NT2/D1 (cell line): ENCODE measurements around the gene IL17A.
"Not testable (repeated sequence)": the region's sequence is repeated elsewhere in the genome, so short reads cannot be mapped to it uniquely, and the experiment has no call there.

Experiments used
- DNase-seq: peaks from one replicate; pipeline ENCODE4 v3.0.0-alpha.2; 2011; ENCODE audit warnings: low read depth, low spot score
- H3K27me3 ChIP-seq: 2 replicates; pipeline ENCODE4 v1.6.0; 2011; ENCODE audit warnings: mild to moderate bottlenecking; ENCODE audit not compliant: insufficient read length, insufficient read depth
- H3K36me3 ChIP-seq: 2 replicates; pipeline ENCODE4 v1.6.1; 2011; ENCODE audit warnings: mild to moderate bottlenecking, low read length, mixed read lengths; ENCODE audit not compliant: insufficient read depth, insufficient read length
- H3K4me1 ChIP-seq: 2 replicates; pipeline ENCODE4 v1.5.1; 2011; ENCODE audit not compliant: insufficient read depth, insufficient read length
- H3K4me3 ChIP-seq: 2 replicates; pipeline ENCODE4 v1.5.1; 2011; ENCODE audit warnings: low read depth; ENCODE audit not compliant: insufficient read length
- H3K9ac ChIP-seq: 2 replicates; pipeline ENCODE4 v1.6.0; 2011; ENCODE audit warnings: low read depth; ENCODE audit not compliant: insufficient read length
- H3K9me3 ChIP-seq: 2 replicates; pipeline ENCODE4 v1.5.1; 2011; ENCODE audit warnings: mild to moderate bottlenecking, low read length; ENCODE audit not compliant: insufficient read depth
- SUZ12 ChIP-seq: IDR thresholded peaks from 2 replicates; pipeline ENCODE4 v1.6.1; 2011; ENCODE audit not compliant: insufficient read length, insufficient read depth; ENCODE audit errors: extremely low read depth
- YY1 ChIP-seq: IDR thresholded peaks from 2 replicates; pipeline ENCODE4 v1.6.1; 2011; ENCODE audit not compliant: insufficient read length, insufficient read depth
- ZNF274 ChIP-seq: IDR thresholded peaks from 2 replicates; pipeline ENCODE4 v1.6.1; 2011; ENCODE audit warnings: mild to moderate bottlenecking, low read depth, low read length

IL17A gene

GRCh38 chr6:52183131-52183713 is 3.0 kb upstream of the IL17A start:
- Histone ChIP-seq H3K9ac (no peak overlapping the region), H3K27me3 (no peaks in the 10 kb centered on the region), H3K4me1 (peaks cover 2% of the 10 kb centered on the region), H3K36me3 (no peaks in the 10 kb centered on the region), H3K4me3 (no peak overlapping the region), H3K9me3 (peaks cover 5% of the 10 kb centered on the region; the same call in 1 of the 2 replicates)
- TF ChIP-seq SUZ12 = no peak
- TF ChIP-seq ZNF274 = no peak
- no peak for TF ChIP-seq YY1
- DNase-seq = no peak

- no peaks in the 10 kb centered on the region for H3K36me3 ChIP-seq
- peaks cover 2% of the 10 kb centered on the region for H3K4me1 ChIP-seq
- H3K9ac ChIP-seq = no peak overlapping the region
- H3K27me3 ChIP-seq = no peaks in the 10 kb centered on the region
- TF ChIP-seq YY1 = no peak
- no peak for TF ChIP-seq ZNF274
- TF ChIP-seq SUZ12 = no peak
- no peak overlapping the region for H3K4me3 ChIP-seq
- peaks cover 5% of the 10 kb centered on the region for H3K9me3 ChIP-seq
- DNase-seq = no peak
Observed at GRCh38 chr6:52186480-52186879, 305 bp downstream of the IL17A start.

GRCh38 chr6:52187098-52187497 is 923 bp downstream of the IL17A start:
- Histone ChIP-seq H3K9ac (no peak overlapping the region), H3K4me3 (no peak overlapping the region), H3K36me3 (no peaks in the 10 kb centered on the region), H3K9me3 (peaks cover 5% of the 10 kb centered on the region), H3K27me3 (no peaks in the 10 kb centered on the region), H3K4me1 (peaks cover 2% of the 10 kb centered on the region)
- TF ChIP-seq SUZ12 (no peak), YY1 (no peak), ZNF274 (no peak)
- no peak for DNase-seq

- Histone ChIP-seq H3K27me3 (no peaks in the 10 kb centered on the region), H3K36me3 (no peaks in the 10 kb centered on the region), H3K4me1 (no peaks in the 10 kb centered on the region), H3K9me3 (no peaks in the 10 kb centered on the region; the same call in none of the 2 replicates), H3K4me3 (no peak overlapping the region), H3K9ac (no peak overlapping the region)
- DNase-seq = peak; percentile 20
- TF ChIP-seq SUZ12 (no peak), YY1 (no peak), ZNF274 (no peak)
Observed at GRCh38 chr6:52189974-52190373, 3.8 kb downstream of the IL17A start.

GRCh38 chr6:52190409-52190808 is 4.2 kb downstream of the IL17A start:
- H3K4me1 ChIP-seq = no peaks in the 10 kb centered on the region
- no peaks in the 10 kb centered on the region; the same call in none of the 2 replicates for H3K9me3 ChIP-seq
- no peaks in the 10 kb centered on the region for H3K27me3 ChIP-seq
- no peaks in the 10 kb centered on the region for H3K36me3 ChIP-seq
- no peak overlapping the region for H3K4me3 ChIP-seq
- no peak overlapping the region for H3K9ac ChIP-seq
- no peak for TF ChIP-seq ZNF274
- TF ChIP-seq SUZ12 = no peak
- TF ChIP-seq YY1 = no peak
- DNase-seq = no peak

DNA sequence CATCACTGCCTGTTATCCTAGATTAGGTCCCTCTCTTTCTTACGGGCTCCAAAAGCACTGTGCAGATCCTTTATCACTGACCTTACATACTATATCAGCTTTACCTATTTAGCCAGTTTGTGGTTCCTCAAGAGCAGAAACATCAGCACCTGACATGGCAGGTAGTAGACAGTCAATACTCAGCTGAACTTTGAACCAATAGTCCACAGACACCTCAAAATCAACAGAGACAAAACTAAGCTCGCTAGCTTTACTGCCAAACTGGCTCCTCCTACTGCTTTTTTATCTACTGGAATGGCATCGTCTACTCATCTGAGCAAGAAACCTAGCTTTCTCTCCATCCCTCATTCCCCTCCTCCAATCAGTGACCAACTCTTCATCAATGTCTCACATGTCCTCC is 5.6 kb downstream of the IL17A start:
- no peak overlapping the region for H3K4me3 ChIP-seq
- H3K4me1 ChIP-seq = no peaks in the 10 kb centered on the region
- H3K9me3 ChIP-seq = no peaks in the 10 kb centered on the region; the same call in none of the 2 replicates
- DNase-seq = no peak
- H3K27me3 ChIP-seq = no peaks in the 10 kb centered on the region
- TF ChIP-seq ZNF274 (no peak), SUZ12 (no peak)
- H3K36me3 ChIP-seq = no peaks in the 10 kb centered on the region
- H3K9ac ChIP-seq = no peak overlapping the region

- H3K9ac ChIP-seq = no peak overlapping the region
- no peak for TF ChIP-seq SUZ12
- TF ChIP-seq YY1 = no peak
- TF ChIP-seq ZNF274 = no peak
- no peak overlapping the region for H3K4me3 ChIP-seq
- H3K27me3 ChIP-seq = no peaks in the 10 kb centered on the region
- H3K4me1 ChIP-seq = no peaks in the 10 kb centered on the region
- peaks cover 8% of the 10 kb centered on the region; the same call in 1 of the 2 replicates for H3K9me3 ChIP-seq
- no peak for DNase-seq
- no peaks in the 10 kb centered on the region for H3K36me3 ChIP-seq
Observed at GRCh38 chr6:52195886-52196285, 9.7 kb downstream of the IL17A start.

DNA sequence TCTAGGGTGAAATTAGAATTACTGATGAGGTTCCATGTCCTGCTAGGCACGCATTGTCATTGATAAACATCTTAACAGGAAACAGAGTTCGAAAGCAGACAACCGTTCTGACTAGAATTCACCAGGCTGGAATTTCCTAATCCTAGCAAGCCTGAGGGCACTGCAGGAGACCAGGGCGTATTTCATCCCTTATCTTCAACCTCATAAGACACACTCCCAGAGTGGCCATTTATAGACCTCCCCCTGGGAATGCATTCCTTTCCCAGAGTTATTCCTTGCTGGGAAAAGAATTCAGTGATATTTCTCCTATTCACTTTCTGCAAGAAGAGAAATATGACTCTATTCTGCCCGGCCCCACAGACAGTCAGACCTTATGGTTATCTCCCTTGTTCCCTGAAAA is 13.9 kb downstream of the IL17A start:
- not testable (repeated sequence) for H3K4me3 ChIP-seq, H3K4me1 ChIP-seq, H3K36me3 ChIP-seq, H3K27me3 ChIP-seq, H3K9ac ChIP-seq, H3K9me3 ChIP-seq, DNase-seq
